WTC11 (cell line): ENCODE data around the gene CORO1C. TPM values are rescaled to one million over a fixed set of nuclear protein-coding genes. Genes with fewer than 3 reads are reported as not detected.

Source experiments
- ATAC-seq: fragments of 200-7000 bp; cut with Tn5 transposase; 2 replicates; pipeline ENCODE4 v1.10.0; 2021; ENCODE audit warnings: mild to moderate bottlenecking, moderate library complexity
- CTCF ChIA-PET: fragments of 300-600 bp; sonication (Branson Sonifier 250); formaldehyde crosslinking; loops from one replicate; lab custom pipeline; 2021; ENCODE audit warnings: antibody characterized with exemption; lab: Charles Lee
- POLR2A ChIA-PET: fragments of 350-600 bp; sonication (Branson Sonifier 250); formaldehyde crosslinking; loops from one replicate; lab custom pipeline; 2021; ENCODE audit warnings: antibody characterized with exemption; lab: Charles Lee
- DNase-seq: peaks from one replicate; pipeline ENCODE4 v3.0.0; 2021; ENCODE audit warnings: low spot score
- H3K27ac Mint-ChIP-seq: 2 replicates; pipeline ENCODE4 v1.8.0; 2021; ENCODE audit warnings: mixed read lengths
- H3K27me3 Mint-ChIP-seq: 2 replicates; pipeline ENCODE4 v1.8.0; 2021; ENCODE audit warnings: low read depth, mild to moderate bottlenecking, moderate library complexity, mixed read lengths
- H3K36me3 Mint-ChIP-seq: 2 replicates; pipeline ENCODE4 v1.8.0; 2021; ENCODE audit warnings: mixed read lengths
- H3K4me1 Mint-ChIP-seq: 2 replicates; pipeline ENCODE4 v1.8.0; 2022; ENCODE audit warnings: mixed read lengths
- H3K4me3 Mint-ChIP-seq: 2 replicates; pipeline ENCODE4 v1.8.0; 2021; ENCODE audit warnings: mild to moderate bottlenecking, moderate library complexity, mixed read lengths
- H3K9me3 Mint-ChIP-seq: 2 replicates; pipeline ENCODE4 v1.8.0; 2021; ENCODE audit warnings: mixed read lengths
- ATF1 ChIP-seq: sonication (generic); formaldehyde crosslinking; IDR thresholded peaks from 2 replicates; pipeline ENCODE4 v1.8.1; 2023; ENCODE audit warnings: mild to moderate bottlenecking, moderate library complexity, missing genetic modification reagents
- ATF3 ChIP-seq: sonication (generic); formaldehyde crosslinking; conservative IDR thresholded peaks from 2 replicates; pipeline ENCODE4 v1.8.1; 2022; ENCODE audit warnings: mild to moderate bottlenecking, missing genetic modification reagents
- ATF6 ChIP-seq: sonication (generic); formaldehyde crosslinking; IDR thresholded peaks from 2 replicates; pipeline ENCODE4 v1.8.1; 2023; ENCODE audit warnings: mild to moderate bottlenecking, missing genetic modification reagents
- EMX1 ChIP-seq: fragments of 250-450 bp; sonication (Bioruptor Pico); IDR thresholded peaks from 2 replicates; pipeline ENCODE4 v1.8.0; 2021; ENCODE audit warnings: mild to moderate bottlenecking
- FOXK1 ChIP-seq: sonication (generic); formaldehyde crosslinking; IDR thresholded peaks from 2 replicates; pipeline ENCODE4 v1.8.0; 2022; ENCODE audit warnings: mild to moderate bottlenecking, moderate library complexity, missing genetic modification reagents
- HMGA2 ChIP-seq: fragments of 250-450 bp; sonication (Bioruptor Pico); IDR thresholded peaks from 2 replicates; pipeline ENCODE4 v1.4.0; 2021; ENCODE audit warnings: mild to moderate bottlenecking, moderate library complexity
- NR1H2 ChIP-seq: sonication (generic); formaldehyde crosslinking; IDR thresholded peaks from 2 replicates; pipeline ENCODE4 v1.9.0; 2021; ENCODE audit warnings: mild to moderate bottlenecking, moderate library complexity, missing genetic modification reagents
- OVOL2 ChIP-seq: fragments of 250-450 bp; sonication (Bioruptor Pico); IDR thresholded peaks from 2 replicates; pipeline ENCODE4 v1.9.0; 2021; ENCODE audit warnings: mild to moderate bottlenecking, borderline replicate concordance
- PREB ChIP-seq: sonication (generic); formaldehyde crosslinking; IDR thresholded peaks from 2 replicates; pipeline ENCODE4 v1.8.1; 2022; ENCODE audit warnings: mild to moderate bottlenecking, missing genetic modification reagents, moderate library complexity, borderline replicate concordance
- RELA ChIP-seq: sonication (generic); formaldehyde crosslinking; IDR thresholded peaks from 2 replicates; pipeline ENCODE4 v1.8.1; 2022; ENCODE audit warnings: missing genetic modification reagents, mild to moderate bottlenecking, borderline replicate concordance
- TCF7 ChIP-seq: sonication (generic); formaldehyde crosslinking; IDR thresholded peaks from 2 replicates; pipeline ENCODE4 v1.8.0; 2022; ENCODE audit warnings: mild to moderate bottlenecking, low read depth, missing genetic modification reagents, moderate library complexity
- TEAD1 ChIP-seq: sonication (generic); formaldehyde crosslinking; IDR thresholded peaks from 2 replicates; pipeline ENCODE4 v1.8.0; 2022; ENCODE audit warnings: mild to moderate bottlenecking, missing genetic modification reagents
- USF2 ChIP-seq: sonication (generic); formaldehyde crosslinking; IDR thresholded peaks from 2 replicates; pipeline ENCODE4 v1.8.1; 2023; ENCODE audit warnings: mild to moderate bottlenecking, missing genetic modification reagents, moderate library complexity
- ZNF232 ChIP-seq: sonication (generic); formaldehyde crosslinking; IDR thresholded peaks from 2 replicates; pipeline ENCODE4 v1.8.0; 2022; ENCODE audit warnings: mild to moderate bottlenecking, missing genetic modification reagents
- ZNF396 ChIP-seq: fragments of 250-450 bp; sonication (Bioruptor Pico); IDR thresholded peaks from 2 replicates; pipeline ENCODE4 v1.8.0; 2021; ENCODE audit warnings: mild to moderate bottlenecking, moderate library complexity, borderline replicate concordance
- ZNF671 ChIP-seq: fragments of 250-450 bp; sonication (Bioruptor Pico); IDR thresholded peaks from 2 replicates; pipeline ENCODE4 v1.8.0; 2021; ENCODE audit warnings: mild to moderate bottlenecking
- total RNA-seq: library from RNA; stranded (reverse); gene quantifications from 3 replicates; pipeline ENCODE4 v1.2.3, GENCODE V29; 2021
- TF ChIP-seq, protein P1 (sequence below): sonication (generic); formaldehyde crosslinking; IDR thresholded peaks from 2 replicates; pipeline ENCODE4 v1.8.1; 2022; ENCODE audit warnings: missing genetic modification reagents, borderline replicate concordance
- TF ChIP-seq, protein P2 (sequence below): sonication (generic); formaldehyde crosslinking; IDR thresholded peaks from 2 replicates; pipeline ENCODE4 v1.8.0; 2023; ENCODE audit warnings: mild to moderate bottlenecking, missing genetic modification reagents
- TF ChIP-seq, protein P3 (sequence below): fragments of 250-450 bp; sonication (Bioruptor Pico); IDR thresholded peaks from 2 replicates; pipeline ENCODE4 v1.9.0; 2021; ENCODE audit warnings: mild to moderate bottlenecking, borderline replicate concordance

Gene CORO1C
- total RNA-seq, 1 experiment from 2014 or later: 113 TPM

DNA sequence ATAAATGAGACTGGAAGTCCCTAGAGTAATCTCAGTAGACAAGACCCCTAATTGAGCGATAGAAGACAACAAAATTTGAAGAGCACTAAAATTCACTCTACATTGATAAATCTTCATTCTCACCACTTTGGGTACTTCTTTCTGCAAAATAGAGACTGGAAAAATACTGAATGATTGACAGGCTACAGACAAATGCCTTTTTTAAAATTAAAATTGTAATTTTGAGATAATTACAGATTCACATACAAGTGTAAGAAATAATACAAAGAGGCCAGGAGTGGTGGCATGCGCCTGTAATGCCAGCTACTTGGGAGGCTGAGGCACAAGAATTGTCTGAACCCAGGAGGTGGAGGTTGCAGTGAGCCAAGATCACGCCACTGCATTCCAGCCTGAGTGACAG lies 4.5 kb upstream of the CORO1C start:
- no peak for DNase-seq
- peaks cover 7% of the 10 kb centered on the region for H3K9me3 Mint-ChIP-seq
- TF ChIP-seq ZNF671 (CRISPR knock-in tag) (no peak), FOXK1 (CRISPR knock-in tag) (no peak), RELA (CRISPR knock-in tag) (no peak), PREB (CRISPR knock-in tag) (no peak), TEAD1 (CRISPR knock-in tag) (no peak), ATF1 (no peak), ZNF396 (CRISPR knock-in tag) (no peak), TCF7 (no peak), ATF6 (CRISPR knock-in tag) (no peak), NR1H2 (CRISPR knock-in tag) (no peak), EMX1 (CRISPR knock-in tag) (no peak), ZNF232 (CRISPR knock-in tag) (no peak), ATF3 (CRISPR knock-in tag) (no peak), OVOL2 (CRISPR knock-in tag) (no peak)
- TF ChIP-seq, protein P1, sequence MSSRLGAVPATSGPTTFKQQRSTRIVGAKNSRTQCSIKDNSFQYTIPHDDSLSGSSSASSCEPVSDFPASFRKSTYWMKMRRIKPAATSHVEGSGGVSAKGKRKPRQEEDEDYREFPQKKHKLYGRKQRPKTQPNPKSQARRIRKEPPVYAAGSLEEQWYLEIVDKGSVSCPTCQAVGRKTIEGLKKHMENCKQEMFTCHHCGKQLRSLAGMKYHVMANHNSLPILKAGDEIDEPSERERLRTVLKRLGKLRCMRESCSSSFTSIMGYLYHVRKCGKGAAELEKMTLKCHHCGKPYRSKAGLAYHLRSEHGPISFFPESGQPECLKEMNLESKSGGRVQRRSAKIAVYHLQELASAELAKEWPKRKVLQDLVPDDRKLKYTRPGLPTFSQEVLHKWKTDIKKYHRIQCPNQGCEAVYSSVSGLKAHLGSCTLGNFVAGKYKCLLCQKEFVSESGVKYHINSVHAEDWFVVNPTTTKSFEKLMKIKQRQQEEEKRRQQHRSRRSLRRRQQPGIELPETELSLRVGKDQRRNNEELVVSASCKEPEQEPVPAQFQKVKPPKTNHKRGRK (CRISPR knock-in tag): no peak
- TF ChIP-seq, protein P2, sequence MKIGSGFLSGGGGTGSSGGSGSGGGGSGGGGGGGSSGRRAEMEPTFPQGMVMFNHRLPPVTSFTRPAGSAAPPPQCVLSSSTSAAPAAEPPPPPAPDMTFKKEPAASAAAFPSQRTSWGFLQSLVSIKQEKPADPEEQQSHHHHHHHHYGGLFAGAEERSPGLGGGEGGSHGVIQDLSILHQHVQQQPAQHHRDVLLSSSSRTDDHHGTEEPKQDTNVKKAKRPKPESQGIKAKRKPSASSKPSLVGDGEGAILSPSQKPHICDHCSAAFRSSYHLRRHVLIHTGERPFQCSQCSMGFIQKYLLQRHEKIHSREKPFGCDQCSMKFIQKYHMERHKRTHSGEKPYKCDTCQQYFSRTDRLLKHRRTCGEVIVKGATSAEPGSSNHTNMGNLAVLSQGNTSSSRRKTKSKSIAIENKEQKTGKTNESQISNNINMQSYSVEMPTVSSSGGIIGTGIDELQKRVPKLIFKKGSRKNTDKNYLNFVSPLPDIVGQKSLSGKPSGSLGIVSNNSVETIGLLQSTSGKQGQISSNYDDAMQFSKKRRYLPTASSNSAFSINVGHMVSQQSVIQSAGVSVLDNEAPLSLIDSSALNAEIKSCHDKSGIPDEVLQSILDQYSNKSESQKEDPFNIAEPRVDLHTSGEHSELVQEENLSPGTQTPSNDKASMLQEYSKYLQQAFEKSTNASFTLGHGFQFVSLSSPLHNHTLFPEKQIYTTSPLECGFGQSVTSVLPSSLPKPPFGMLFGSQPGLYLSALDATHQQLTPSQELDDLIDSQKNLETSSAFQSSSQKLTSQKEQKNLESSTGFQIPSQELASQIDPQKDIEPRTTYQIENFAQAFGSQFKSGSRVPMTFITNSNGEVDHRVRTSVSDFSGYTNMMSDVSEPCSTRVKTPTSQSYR (CRISPR knock-in tag): no peak
- H3K27ac Mint-ChIP-seq: no peak overlapping the region
- ATAC-seq: no peak
- H3K36me3 Mint-ChIP-seq: no peaks in the 10 kb centered on the region
- ChIA-PET CTCF (interaction anchor here (1.2 kb wide), 1 partner anchor 69 kb away, joined by 3 read pairs; no protein-coding TSS in a partner anchor), POLR2A (no interaction called here)
- no peaks in the 10 kb centered on the region; the same call in 1 of the 2 replicates for H3K27me3 Mint-ChIP-seq
- peaks cover 14% of the 10 kb centered on the region for H3K4me1 Mint-ChIP-seq
- H3K4me3 Mint-ChIP-seq: no peak overlapping the region

- Mint-ChIP-seq H3K4me1 (peaks cover 22% of the 10 kb centered on the region), H3K9me3 (peaks cover 7% of the 10 kb centered on the region), H3K36me3 (no peaks in the 10 kb centered on the region), H3K4me3 (no peak overlapping the region), H3K27ac (peak overlapping the region; percentile 74; the same call in 1 of the 2 replicates), H3K27me3 (no peaks in the 10 kb centered on the region; the same call in 1 of the 2 replicates)
- ChIA-PET CTCF (no interaction called here), POLR2A (interaction anchor here (0.7 to 0.9 kb wide), 2 partner anchors 36 to 69 kb away, joined by 3 read pairs; no protein-coding TSS in a partner anchor)
- ATAC-seq: no peak
- no peak for DNase-seq
- TF ChIP-seq, protein P3, sequence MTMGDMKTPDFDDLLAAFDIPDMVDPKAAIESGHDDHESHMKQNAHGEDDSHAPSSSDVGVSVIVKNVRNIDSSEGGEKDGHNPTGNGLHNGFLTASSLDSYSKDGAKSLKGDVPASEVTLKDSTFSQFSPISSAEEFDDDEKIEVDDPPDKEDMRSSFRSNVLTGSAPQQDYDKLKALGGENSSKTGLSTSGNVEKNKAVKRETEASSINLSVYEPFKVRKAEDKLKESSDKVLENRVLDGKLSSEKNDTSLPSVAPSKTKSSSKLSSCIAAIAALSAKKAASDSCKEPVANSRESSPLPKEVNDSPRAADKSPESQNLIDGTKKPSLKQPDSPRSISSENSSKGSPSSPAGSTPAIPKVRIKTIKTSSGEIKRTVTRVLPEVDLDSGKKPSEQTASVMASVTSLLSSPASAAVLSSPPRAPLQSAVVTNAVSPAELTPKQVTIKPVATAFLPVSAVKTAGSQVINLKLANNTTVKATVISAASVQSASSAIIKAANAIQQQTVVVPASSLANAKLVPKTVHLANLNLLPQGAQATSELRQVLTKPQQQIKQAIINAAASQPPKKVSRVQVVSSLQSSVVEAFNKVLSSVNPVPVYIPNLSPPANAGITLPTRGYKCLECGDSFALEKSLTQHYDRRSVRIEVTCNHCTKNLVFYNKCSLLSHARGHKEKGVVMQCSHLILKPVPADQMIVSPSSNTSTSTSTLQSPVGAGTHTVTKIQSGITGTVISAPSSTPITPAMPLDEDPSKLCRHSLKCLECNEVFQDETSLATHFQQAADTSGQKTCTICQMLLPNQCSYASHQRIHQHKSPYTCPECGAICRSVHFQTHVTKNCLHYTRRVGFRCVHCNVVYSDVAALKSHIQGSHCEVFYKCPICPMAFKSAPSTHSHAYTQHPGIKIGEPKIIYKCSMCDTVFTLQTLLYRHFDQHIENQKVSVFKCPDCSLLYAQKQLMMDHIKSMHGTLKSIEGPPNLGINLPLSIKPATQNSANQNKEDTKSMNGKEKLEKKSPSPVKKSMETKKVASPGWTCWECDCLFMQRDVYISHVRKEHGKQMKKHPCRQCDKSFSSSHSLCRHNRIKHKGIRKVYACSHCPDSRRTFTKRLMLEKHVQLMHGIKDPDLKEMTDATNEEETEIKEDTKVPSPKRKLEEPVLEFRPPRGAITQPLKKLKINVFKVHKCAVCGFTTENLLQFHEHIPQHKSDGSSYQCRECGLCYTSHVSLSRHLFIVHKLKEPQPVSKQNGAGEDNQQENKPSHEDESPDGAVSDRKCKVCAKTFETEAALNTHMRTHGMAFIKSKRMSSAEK (CRISPR knock-in tag): no peak
- no peak for TF ChIP-seq USF2 (CRISPR knock-in tag)
- no peak for TF ChIP-seq HMGA2
- no peak for TF ChIP-seq TCF7
Observed at GRCh38 chr12:108734200-108734906, 3.0 kb upstream of the CORO1C start.
